Endothelial cell of umbilical vein (primary cell): ENCODE measurements around the gene ZNF384. TPM values are rescaled to one million over a fixed set of nuclear protein-coding genes. Genes with fewer than 3 reads are reported as not detected.

ENCODE experiments used
- BruUV-seq: library from RNA; stranded (reverse); fragments of 400-500 nt; replicated peaks from 2 replicates; lab custom pipeline; 2021; lab: Mats Ljungman, UMichigan
- CTCF ChIA-PET: fragments of 300-600, 350-600 bp; sonication (Branson Sonifier 250); formaldehyde crosslinking; loops from one replicate; lab custom pipeline; 2021; ENCODE audit warnings: antibody characterized with exemption, inconsistent platforms; lab: Charles Lee
- POLR2A ChIA-PET: fragments of 300-600, 350-600 bp; sonication (Branson Sonifier 250); formaldehyde crosslinking; loops from one replicate; lab custom pipeline; 2021; ENCODE audit warnings: antibody characterized with exemption, inconsistent platforms; lab: Charles Lee
- DNase-seq: peaks from one replicate; pipeline ENCODE4 v3.0.0-alpha.2; 2011; ENCODE audit warnings: low read depth, low spot score
- FAIRE-seq: peaks from 2 replicates; lab custom pipeline; 2011; peaks lifted over from hg19 to GRCh38; lab: Jason Lieb, UNC
- H2AFZ ChIP-seq: 2 replicates; pipeline ENCODE4 v1.6.0; 2012; ENCODE audit warnings: low read depth, low read length, control low read depth, inconsistent platforms
- H3K27ac ChIP-seq: 2 replicates; pipeline ENCODE4 v1.5.1; 2011; ENCODE audit warnings: low read depth, mild to moderate bottlenecking, control low read depth, low read length, moderate library complexity; ENCODE audit not compliant: insufficient read depth
- H3K27me3 ChIP-seq, 2 experiments: 2 replicates each; pipeline versions ENCODE4 v1.6.0 to v1.6.1; 2011; ENCODE audit warnings: low read length in 2 of 2, mixed read lengths in 1 of 2; ENCODE audit not compliant: control insufficient read depth in 2 of 2, insufficient read depth in 2 of 2
- H3K36me3 ChIP-seq, 2 experiments: 2 replicates in 1 of 2; 3 replicates in 1 of 2; pipeline ENCODE4 v1.5.1; 2011; ENCODE audit warnings: low read length in 2 of 2, mild to moderate bottlenecking in 1 of 2, moderate library complexity in 1 of 2; ENCODE audit not compliant: control insufficient read depth in 2 of 2, insufficient read depth in 2 of 2; ENCODE audit errors: extremely low read depth in 1 of 2
- H3K4me1 ChIP-seq: 3 replicates; pipeline ENCODE4 v1.5.1; 2011; ENCODE audit warnings: mild to moderate bottlenecking, low read length; ENCODE audit not compliant: control insufficient read depth, insufficient read depth; ENCODE audit errors: extremely low read depth
- H3K4me2 ChIP-seq: 2 replicates; pipeline ENCODE4 v1.6.1; 2011; ENCODE audit warnings: low read length, control low read depth, mixed read lengths; ENCODE audit not compliant: insufficient read depth
- H3K4me3 ChIP-seq, 3 experiments: fragments of 200-600 bp in 1 of 3; sonication (generic), shearing (Covaris generic) in 1 of 3; replicated peaks in 1 of 3; 2 replicates each; pipeline ENCODE4 v1.5.1; 2011 to 2016; ENCODE audit warnings: control low read depth in 3 of 3, low read length in 3 of 3, mild to moderate bottlenecking in 2 of 3, inconsistent platforms in 1 of 3, low read depth in 1 of 3, moderate library complexity in 1 of 3; ENCODE audit not compliant: insufficient read depth in 1 of 3
- H3K79me2 ChIP-seq: 2 replicates; pipeline ENCODE4 v1.6.0; 2012; ENCODE audit warnings: low read length, inconsistent platforms; ENCODE audit not compliant: control insufficient read depth, insufficient read depth
- H3K9ac ChIP-seq: replicated peaks from 2 replicates; pipeline ENCODE3; 2011; ENCODE audit warnings: low read length, control low read depth; ENCODE audit not compliant: insufficient read depth; ENCODE audit errors: extremely low read depth
- H3K9me1 ChIP-seq: replicated peaks from 3 replicates; pipeline ENCODE4 v1.6.0; 2011; ENCODE audit warnings: mild to moderate bottlenecking, low read length; ENCODE audit not compliant: control insufficient read depth, insufficient read depth; ENCODE audit errors: extremely low read depth
- H3K9me3 ChIP-seq: replicated peaks from 2 replicates; pipeline ENCODE4 v1.5.1; 2012; ENCODE audit warnings: low read length, inconsistent platforms; ENCODE audit not compliant: control insufficient read depth, insufficient read depth
- H4K20me1 ChIP-seq: replicated peaks from 2 replicates; pipeline ENCODE3; 2011; ENCODE audit warnings: mild to moderate bottlenecking, low read length; ENCODE audit not compliant: control insufficient read depth, insufficient read depth; ENCODE audit errors: extremely low read depth
- CTCF ChIP-seq, 2 donors: IDR thresholded peaks; 1 replicate in 1 of 2; 2 replicates in 1 of 2; pipeline ENCODE4 v1.5.1; 2011; ENCODE audit warnings: low read length in 2 of 2, mild to moderate bottlenecking in 2 of 2, moderate library complexity in 2 of 2, control low read depth in 1 of 2, inconsistent platforms in 1 of 2, low read depth in 1 of 2; ENCODE audit not compliant: insufficient read depth in 1 of 2; ENCODE audit errors: extremely low read depth in 1 of 2
- EZH2 ChIP-seq: IDR thresholded peaks from 2 replicates; pipeline ENCODE4 v1.6.1; 2012; ENCODE audit warnings: borderline replicate concordance, low read depth, mild to moderate bottlenecking, moderate library complexity, low read length, inconsistent platforms; ENCODE audit not compliant: severe bottlenecking
- FOS ChIP-seq: IDR thresholded peaks from 2 replicates; pipeline ENCODE4 v1.6.1; 2011; ENCODE audit warnings: mild to moderate bottlenecking, low read length, moderate library complexity, borderline replicate concordance; ENCODE audit not compliant: insufficient read depth
- GATA2 ChIP-seq: IDR thresholded peaks from 2 replicates; pipeline ENCODE4 v1.7.0; 2011; ENCODE audit warnings: low read depth, mild to moderate bottlenecking, moderate library complexity, mixed read lengths, low read length; ENCODE audit not compliant: insufficient read length, insufficient read depth
- JUN ChIP-seq: IDR thresholded peaks from 2 replicates; pipeline ENCODE4 v1.6.1; 2011; ENCODE audit warnings: borderline replicate concordance, low read depth; ENCODE audit not compliant: insufficient read length, insufficient read depth
- MYC ChIP-seq: IDR thresholded peaks from one replicate; pipeline ENCODE4 v1.6.1; 2011; ENCODE audit warnings: mild to moderate bottlenecking, low read depth, low read length
- POLR2A ChIP-seq: IDR thresholded peaks from 2 replicates; pipeline ENCODE4 v1.6.1; 2012; ENCODE audit warnings: low read depth, mild to moderate bottlenecking, control low read depth, low read length
- POLR2AphosphoS5 ChIP-seq: IDR thresholded peaks from 2 replicates; pipeline ENCODE4 v1.6.1; 2012; ENCODE audit warnings: low read depth, mild to moderate bottlenecking, control low read depth, low read length, moderate library complexity; ENCODE audit not compliant: insufficient read depth
- dilution Hi-C: fragments of 300-500 bp; cut with MboI; formaldehyde crosslinking; loops from one replicate; pipeline ENCODE4 v1.15.0; 2019; ENCODE audit warnings: low sequenced_read_pairs; ENCODE audit not compliant: extremely low pct_ligation_motif_present
- intact Hi-C: fragments of 100-400 bp; cut with micrococcal nuclease; formaldehyde crosslinking; loops from one replicate; pipeline ENCODE4 v1.10.0; 2022
- polyA plus RNA-seq, 4 experiments: library from polyadenylated mRNA; depleted of rRNA in 3 of 4; stranded (reverse) in 3 of 4; unstranded in 1 of 4; fragments of >200 nt; gene quantifications; 2 replicates each; pipeline versions ENCODE4 v1.2.1 to v1.2.3, GENCODE V29; 2011 to 2012; ENCODE audit warnings: missing spikeins in 1 of 4
- small RNA-seq: library from RNA; depleted of rRNA; stranded (forward); fragments of <200 nt; gene quantifications from one replicate; pipeline ENCODE3, GENCODE V24; 2012; ENCODE audit warnings: low replicate concordance, low read depth; ENCODE audit not compliant: insufficient read depth, insufficient read length
- total RNA-seq: library from RNA; stranded (reverse); gene quantifications from 2 replicates; pipeline ENCODE4 v1.2.3, GENCODE V29; 2021

ZNF384 gene
- total and polyA plus RNA-seq, 2 donors (not counting 3 experiments of a cell fraction or from before 2014, with no cell fraction given): 52.8 to 58.3 TPM

DNA sequence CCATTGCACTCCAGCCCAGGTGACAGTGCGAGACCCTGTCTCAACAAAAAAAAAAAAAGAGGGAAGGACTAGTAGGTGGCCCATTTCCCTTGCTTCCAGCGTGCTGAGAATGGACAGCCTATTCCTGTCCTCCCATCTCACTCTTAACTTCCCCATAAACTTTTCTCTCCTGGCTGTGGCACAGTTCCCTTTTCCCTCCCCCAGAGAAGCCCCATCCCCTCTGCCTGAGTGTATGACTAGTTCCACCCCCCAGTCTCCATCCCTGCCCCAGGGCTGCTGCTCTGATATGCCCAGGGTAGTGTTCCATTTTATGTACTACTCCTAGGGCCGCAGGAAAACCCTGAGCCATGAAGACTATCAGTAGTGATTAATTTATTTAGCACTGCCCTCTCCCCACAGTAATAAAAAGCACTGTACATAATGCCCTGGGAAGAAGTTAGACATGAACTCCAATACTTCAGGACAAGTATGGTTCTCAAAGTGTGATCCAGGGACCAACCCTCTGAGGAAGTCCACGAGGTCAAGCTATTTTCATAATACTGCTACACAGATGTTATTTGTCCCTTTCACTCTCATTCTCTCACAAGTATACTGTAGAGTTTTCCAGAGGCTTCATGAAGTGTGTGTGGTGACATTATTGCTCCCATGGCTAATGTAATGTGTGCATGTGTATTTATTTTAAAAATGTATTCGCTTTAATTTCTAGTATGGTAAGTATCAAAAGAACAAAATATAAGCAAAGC is 70.5 kb downstream of the ZNF384 start:
- CTCF ChIA-PET: interaction anchor here (0.6 to 4.8 kb wide), 13 partner anchors 9 to 206 kb away, joined by 3 to 63 read pairs (median 5); partner anchors contain the start of gene ZNF384

More for the DNA sequence above, 70.5 kb downstream of the ZNF384 start:
- dilution Hi-C loops: no loop called here
- DNase-seq (no peak), FAIRE-seq (no peak)
- Histone ChIP-seq H3K4me1 (no peaks in the 10 kb centered on the region), H3K27me3 (no peaks in the 10 kb centered on the region), H3K79me2 (no peaks in the 10 kb centered on the region), H3K36me3 (no peaks in the 10 kb centered on the region), H3K27ac (no peak overlapping the region), H3K9me1 (no peaks in the 10 kb centered on the region), H3K4me2 (no peak overlapping the region), H4K20me1 (no peaks in the 10 kb centered on the region), H2AFZ (no peak overlapping the region), H3K9me3 (no peaks in the 10 kb centered on the region), H3K9ac (no peak overlapping the region), H3K4me3 (no peak overlapping the region)
- POLR2A ChIA-PET: no interaction called here
- TF ChIP-seq GATA2 (no peak), POLR2A (no peak), FOS (no peak), POLR2AphosphoS5 (no peak), MYC (no peak), CTCF (IDR thresholded peaks at IDR 0.05; ENCODE audit: extremely low read depth in 1 of 2, insufficient read depth in 1 of 2, low read depth in 1 of 2, low read length in 2 of 2) (no peak), JUN (no peak), EZH2 (peak; percentile 31)
- intact Hi-C loops: loop anchor here (1.0 to 10.0 kb wide), 2 partner anchors 29 to 1016 kb away; partner anchors contain the start of gene ACRBP
- BruUV-seq: no TSS peak

Small RNAs within 50 kb of the gene (small RNA-seq; reads per million reads assigned to genes)
- not detected for gene RNU6-781P

Other genes starting within 250 kb of the ZNF384 start
- gene CD27, start 244.4 kb downstream of the ZNF384 start, total RNA-seq: not detected in 2 replicates
- gene CD27, start 244.4 kb downstream of the ZNF384 start, polyA plus RNA-seq: not detected in 2 replicates
- gene TAPBPL, start 237.3 kb downstream of the ZNF384 start, total RNA-seq: 9.9 and 11.7 TPM in 2 replicates
- gene TAPBPL, start 237.3 kb downstream of the ZNF384 start, polyA plus RNA-seq: 28.6 and 33.6 TPM in 2 replicates
- gene VAMP1, start 218.7 kb downstream of the ZNF384 start, total RNA-seq: 6.6 and 7.0 TPM in 2 replicates
- 9.0 and 9.9 TPM in 2 replicates for gene VAMP1, start 218.7 kb downstream of the ZNF384 start, polyA plus RNA-seq
- 267 and 273 TPM in 2 replicates for gene MRPL51, start 196.1 kb downstream of the ZNF384 start, total RNA-seq
- 84.5 and 147 TPM in 2 replicates for gene MRPL51, start 196.1 kb downstream of the ZNF384 start, polyA plus RNA-seq
- 77.3 and 90.1 TPM in 2 replicates for gene NCAPD2, start 195.3 kb downstream of the ZNF384 start, total RNA-seq
- 33.6 and 41.8 TPM in 2 replicates for gene NCAPD2, start 195.3 kb downstream of the ZNF384 start, polyA plus RNA-seq
- gene GAPDH, start 154.9 kb downstream of the ZNF384 start, total RNA-seq: 4,245 and 4,648 TPM in 2 replicates
- gene GAPDH, start 154.9 kb downstream of the ZNF384 start, polyA plus RNA-seq: 8,748 and 10,370 TPM in 2 replicates
- gene IFFO1, start 133.3 kb downstream of the ZNF384 start, total RNA-seq: 26.4 and 27.7 TPM in 2 replicates
- gene IFFO1, start 133.3 kb downstream of the ZNF384 start, polyA plus RNA-seq: 41.0 and 41.2 TPM in 2 replicates
- gene NOP2, start 121.1 kb downstream of the ZNF384 start, total RNA-seq: 58.5 and 63.6 TPM in 2 replicates
- 17.8 and 26.3 TPM in 2 replicates for gene NOP2, start 121.1 kb downstream of the ZNF384 start, polyA plus RNA-seq
- 192 and 216 TPM in 2 replicates for gene CHD4, start 82.0 kb downstream of the ZNF384 start, total RNA-seq
- gene CHD4, start 82.0 kb downstream of the ZNF384 start, polyA plus RNA-seq: 119 and 127 TPM in 2 replicates
- gene LPAR5, start 53.4 kb downstream of the ZNF384 start, total RNA-seq: not detected in 2 replicates
- gene LPAR5, start 53.4 kb downstream of the ZNF384 start, polyA plus RNA-seq: 0.23 and 0.41 TPM in 2 replicates
- gene ACRBP, start 41.9 kb downstream of the ZNF384 start, total RNA-seq: 0.97 and 1.3 TPM in 2 replicates
- 5.5 and 5.7 TPM in 2 replicates for gene ACRBP, start 41.9 kb downstream of the ZNF384 start, polyA plus RNA-seq
- 26.3 and 34.7 TPM in 2 replicates for gene ING4, start 26.3 kb downstream of the ZNF384 start, total RNA-seq
- 49.6 and 52.0 TPM in 2 replicates for gene ING4, start 26.3 kb downstream of the ZNF384 start, polyA plus RNA-seq
- 0.14 and 0.55 TPM in 2 replicates for gene PIANP, start 11.4 kb upstream of the ZNF384 start, total RNA-seq
- gene PIANP, start 11.4 kb upstream of the ZNF384 start, polyA plus RNA-seq: 0.08 and 0.10 TPM in 2 replicates
- gene COPS7A, start 34.7 kb upstream of the ZNF384 start, total RNA-seq: 36.5 and 41.1 TPM in 2 replicates
- gene COPS7A, start 34.7 kb upstream of the ZNF384 start, polyA plus RNA-seq: 104 and 112 TPM in 2 replicates
- 136 and 147 TPM in 2 replicates for gene MLF2, start 63.8 kb upstream of the ZNF384 start, total RNA-seq
- gene MLF2, start 63.8 kb upstream of the ZNF384 start, polyA plus RNA-seq: 306 and 319 TPM in 2 replicates
- gene PTMS, start 77.0 kb upstream of the ZNF384 start, total RNA-seq: 518 and 555 TPM in 2 replicates
- 661 and 787 TPM in 2 replicates for gene PTMS, start 77.0 kb upstream of the ZNF384 start, polyA plus RNA-seq
- gene LAG3, start 83.1 kb upstream of the ZNF384 start, total RNA-seq: 3.8 and 4.1 TPM in 2 replicates
- 1.3 and 1.8 TPM in 2 replicates for gene LAG3, start 83.1 kb upstream of the ZNF384 start, polyA plus RNA-seq
- not detected in 2 replicates for gene CD4, start 100.2 kb upstream of the ZNF384 start, total RNA-seq
- gene CD4, start 100.2 kb upstream of the ZNF384 start, polyA plus RNA-seq: not detected in 2 replicates
- 8.1 and 13.7 TPM in 2 replicates for gene GPR162, start 132.4 kb upstream of the ZNF384 start, total RNA-seq
- 9.0 and 9.7 TPM in 2 replicates for gene GPR162, start 132.4 kb upstream of the ZNF384 start, polyA plus RNA-seq
- gene P3H3, start 139.0 kb upstream of the ZNF384 start, total RNA-seq: 76.5 and 92.6 TPM in 2 replicates
- 70.2 and 75.9 TPM in 2 replicates for gene P3H3, start 139.0 kb upstream of the ZNF384 start, polyA plus RNA-seq
- 9.4 and 14.6 TPM in 2 replicates for gene GNB3, start 151.6 kb upstream of the ZNF384 start, total RNA-seq
- gene GNB3, start 151.6 kb upstream of the ZNF384 start, polyA plus RNA-seq: 12.0 and 12.6 TPM in 2 replicates
- 44.3 and 44.8 TPM in 2 replicates for gene CDCA3, start 161.9 kb upstream of the ZNF384 start, total RNA-seq
- 53.5 and 67.2 TPM in 2 replicates for gene CDCA3, start 161.9 kb upstream of the ZNF384 start, polyA plus RNA-seq
- 126 and 135 TPM in 2 replicates for gene USP5, start 162.8 kb upstream of the ZNF384 start, total RNA-seq
- 68.9 and 69.4 TPM in 2 replicates for gene USP5, start 162.8 kb upstream of the ZNF384 start, polyA plus RNA-seq
- gene TPI1, start 178.2 kb upstream of the ZNF384 start, total RNA-seq: 643 and 676 TPM in 2 replicates
- gene TPI1, start 178.2 kb upstream of the ZNF384 start, polyA plus RNA-seq: 1,816 and 2,057 TPM in 2 replicates
- 3.9 and 6.9 TPM in 2 replicates for gene SPSB2, start 183.9 kb upstream of the ZNF384 start, total RNA-seq
- gene SPSB2, start 183.9 kb upstream of the ZNF384 start, polyA plus RNA-seq: 3.8 and 5.6 TPM in 2 replicates
- 2.7 and 3.5 TPM in 2 replicates for gene LRRC23, start 215.4 kb upstream of the ZNF384 start, total RNA-seq
- 2.8 and 3.1 TPM in 2 replicates for gene LRRC23, start 215.4 kb upstream of the ZNF384 start, polyA plus RNA-seq
- 13.8 and 18.6 TPM in 2 replicates for gene ENO2, start 225.2 kb upstream of the ZNF384 start, total RNA-seq
- gene ENO2, start 225.2 kb upstream of the ZNF384 start, polyA plus RNA-seq: 9.1 and 11.4 TPM in 2 replicates
- gene ATN1, start 238.6 kb upstream of the ZNF384 start, total RNA-seq: 117 and 122 TPM in 2 replicates
- gene ATN1, start 238.6 kb upstream of the ZNF384 start, polyA plus RNA-seq: 46.4 and 47.1 TPM in 2 replicates